ENCODE measurements around the gene KL.

The KL gene

GRCh38 chr13:33015791-33016323 is 366 bp upstream of the KL start:
- Histone ChIP-seq H3K27me3 (ENCODE audit: insufficient read depth, low read length, poor library complexity) (no peaks in the 10 kb centered on the region), H2AFZ (ENCODE audit: low read depth, low read length) (no peak overlapping the region), H3K79me2 (ENCODE audit: insufficient read depth, low read length) (no peaks in the 10 kb centered on the region), H3K27ac (ENCODE audit: low read length) (no peak overlapping the region), H3K9ac (ENCODE audit: low read depth, low read length) (no peak overlapping the region), H3K4me3 (ENCODE audit: low read depth in 1 of 2, low read length in 2 of 2) (no peak overlapping the region), H3K9me3 (ENCODE audit: insufficient read depth, low read length, severe bottlenecking) (peaks cover 3% of the 10 kb centered on the region), H4K20me1 (ENCODE audit: insufficient read depth, low read length) (no peaks in the 10 kb centered on the region), H3K4me1 (ENCODE audit: insufficient read depth, low read length) (no peaks in the 10 kb centered on the region), H3K4me2 (ENCODE audit: insufficient read depth, low read length) (no peak overlapping the region), H3K36me3 (ENCODE audit: insufficient read depth, low read length) (no peaks in the 10 kb centered on the region)
- TF ChIP-seq CTCF (IDR thresholded peaks at IDR 0.05; ENCODE audit: borderline replicate concordance, extremely low read depth, low read length, poor library complexity, severe bottlenecking) (no peak), EZH2 (IDR thresholded peaks at IDR 0.05; ENCODE audit: borderline replicate concordance, low read depth, low read length, severe bottlenecking) (no peak)
- ATAC-seq (ENCODE audit: insufficient read depth, low read depth) (no peak), DNase-seq (no peak)

- DNase-seq (no peak), ATAC-seq (ENCODE audit: insufficient read depth, low read depth) (no peak)
- Histone ChIP-seq H3K4me3 (ENCODE audit: low read depth in 1 of 2, low read length in 2 of 2) (no peak overlapping the region), H3K4me1 (ENCODE audit: insufficient read depth, low read length) (no peaks in the 10 kb centered on the region), H3K27me3 (ENCODE audit: insufficient read depth, low read length, poor library complexity) (no peaks in the 10 kb centered on the region), H3K4me2 (ENCODE audit: insufficient read depth, low read length) (no peak overlapping the region), H3K79me2 (ENCODE audit: insufficient read depth, low read length) (no peaks in the 10 kb centered on the region), H4K20me1 (ENCODE audit: insufficient read depth, low read length) (no peaks in the 10 kb centered on the region), H3K27ac (ENCODE audit: low read length) (no peak overlapping the region), H3K9me3 (ENCODE audit: insufficient read depth, low read length, severe bottlenecking) (peaks cover 3% of the 10 kb centered on the region), H3K9ac (ENCODE audit: low read depth, low read length) (no peak overlapping the region), H3K36me3 (ENCODE audit: insufficient read depth, low read length) (no peaks in the 10 kb centered on the region), H2AFZ (ENCODE audit: low read depth, low read length) (no peak overlapping the region)
- TF ChIP-seq EZH2 (IDR thresholded peaks at IDR 0.05; ENCODE audit: borderline replicate concordance, low read depth, low read length, severe bottlenecking) (no peak), CTCF (IDR thresholded peaks at IDR 0.05; ENCODE audit: borderline replicate concordance, extremely low read depth, low read length, poor library complexity, severe bottlenecking) (no peak)
Observed at GRCh38 chr13:33017323-33017929, 1.2 kb downstream of the KL start.

DNA sequence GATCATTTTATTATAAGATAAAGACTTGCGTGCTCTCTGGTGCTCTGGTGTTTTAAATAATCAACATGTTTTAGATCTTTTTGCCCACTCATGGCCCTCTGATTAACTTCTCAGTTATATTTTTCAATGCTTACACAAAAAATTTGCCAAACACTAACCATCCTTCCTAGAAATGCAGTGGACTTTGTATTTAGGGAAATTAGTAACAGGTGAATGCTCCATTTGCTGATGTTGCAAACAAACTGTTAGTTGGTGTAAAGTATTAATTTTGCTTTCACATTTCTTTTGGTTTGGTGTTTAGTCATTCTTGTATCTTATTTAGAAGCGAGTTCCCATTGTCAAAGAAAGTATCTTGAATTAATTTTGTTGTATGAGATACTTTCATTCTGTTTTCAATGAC is 2.7 kb downstream of the KL start:
- H3K4me1 ChIP-seq (ENCODE audit: insufficient read depth, low read length) = no peaks in the 10 kb centered on the region
- no peaks in the 10 kb centered on the region for H4K20me1 ChIP-seq (ENCODE audit: insufficient read depth, low read length)
- H3K4me3 ChIP-seq (ENCODE audit: low read depth in 1 of 2, low read length in 2 of 2) = no peak overlapping the region
- H3K79me2 ChIP-seq (ENCODE audit: insufficient read depth, low read length) = no peaks in the 10 kb centered on the region
- no peak overlapping the region for H2AFZ ChIP-seq (ENCODE audit: low read depth, low read length)
- no peak overlapping the region for H3K9ac ChIP-seq (ENCODE audit: low read depth, low read length)
- H3K9me3 ChIP-seq (ENCODE audit: insufficient read depth, low read length, severe bottlenecking) = peaks cover 3% of the 10 kb centered on the region
- TF ChIP-seq CTCF (IDR thresholded peaks at IDR 0.05; ENCODE audit: borderline replicate concordance, extremely low read depth, low read length, poor library complexity, severe bottlenecking) (no peak), EZH2 (IDR thresholded peaks at IDR 0.05; ENCODE audit: borderline replicate concordance, low read depth, low read length, severe bottlenecking) (no peak)
- no peak for DNase-seq
- no peak overlapping the region for H3K4me2 ChIP-seq (ENCODE audit: insufficient read depth, low read length)
- no peak for ATAC-seq (ENCODE audit: insufficient read depth, low read depth)
- H3K27ac ChIP-seq (ENCODE audit: low read length) = no peak overlapping the region
- H3K36me3 ChIP-seq (ENCODE audit: insufficient read depth, low read length) = no peaks in the 10 kb centered on the region
- H3K27me3 ChIP-seq (ENCODE audit: insufficient read depth, low read length, poor library complexity) = no peaks in the 10 kb centered on the region
